Activated naive CD8-positive, alpha-beta T cell treated with anti-CD3 and anti-CD28 coated beads for 36 hours (primary cell): Measurements from ENCODE around the gene CAB39L. TPM values are rescaled to one million over a fixed set of nuclear protein-coding genes. Genes with fewer than 3 reads are reported as not detected.

Source experiments
- DNase-seq: peaks from one replicate; pipeline ENCODE4 v3.0.0; 2021
- H3K27ac Mint-ChIP-seq: one replicate; pipeline ENCODE4 v1.8.0; 2022; ENCODE audit warnings: mild to moderate bottlenecking, moderate library complexity, mixed read lengths
- H3K27me3 Mint-ChIP-seq: one replicate; pipeline ENCODE4 v1.8.0; 2022; ENCODE audit warnings: mild to moderate bottlenecking, mixed read lengths
- H3K36me3 Mint-ChIP-seq: one replicate; pipeline ENCODE4 v1.8.0; 2021; ENCODE audit warnings: mild to moderate bottlenecking, mixed read lengths
- H3K4me1 Mint-ChIP-seq: one replicate; pipeline ENCODE4 v1.8.0; 2021; ENCODE audit warnings: mixed read lengths
- H3K4me3 Mint-ChIP-seq: one replicate; pipeline ENCODE4 v1.8.0; 2022; ENCODE audit warnings: mild to moderate bottlenecking, moderate library complexity, mixed read lengths
- H3K9me3 Mint-ChIP-seq: one replicate; pipeline ENCODE4 v1.8.0; 2022; ENCODE audit warnings: mixed read lengths
- total RNA-seq, 2 experiments: library from RNA; stranded (reverse); gene quantifications; one replicate each; pipeline ENCODE4 v1.2.3, GENCODE V29; 2021

The CAB39L gene
- total RNA-seq, 2 experiments from 2014 or later = 3.1 to 3.2 TPM

DNA sequence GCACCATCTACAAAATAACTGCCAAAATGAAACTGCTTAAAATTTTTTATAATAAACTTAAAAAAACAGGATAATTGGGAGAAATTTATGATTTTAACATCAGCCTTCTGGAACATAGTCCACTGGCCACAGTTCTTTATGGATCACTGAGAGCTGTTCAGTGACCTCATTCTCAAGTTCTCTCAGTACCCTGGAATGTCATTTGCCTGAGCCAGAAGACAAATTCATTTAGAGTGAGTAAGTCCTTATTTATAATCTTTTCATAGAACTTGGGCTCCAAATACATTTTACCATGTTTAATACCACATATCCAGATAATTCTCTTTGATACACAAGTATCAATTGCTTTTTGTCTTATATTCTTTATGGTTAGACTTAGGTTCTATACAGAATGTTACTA, 87.6 kb downstream of the CAB39L start:
- Mint-ChIP-seq H3K27ac (no peak overlapping the region), H3K36me3 (no peaks in the 10 kb centered on the region), H3K27me3 (no peaks in the 10 kb centered on the region), H3K4me1 (peaks cover 3% of the 10 kb centered on the region), H3K4me3 (no peak overlapping the region), H3K9me3 (peaks cover 3% of the 10 kb centered on the region)
- no peak for DNase-seq

DNA sequence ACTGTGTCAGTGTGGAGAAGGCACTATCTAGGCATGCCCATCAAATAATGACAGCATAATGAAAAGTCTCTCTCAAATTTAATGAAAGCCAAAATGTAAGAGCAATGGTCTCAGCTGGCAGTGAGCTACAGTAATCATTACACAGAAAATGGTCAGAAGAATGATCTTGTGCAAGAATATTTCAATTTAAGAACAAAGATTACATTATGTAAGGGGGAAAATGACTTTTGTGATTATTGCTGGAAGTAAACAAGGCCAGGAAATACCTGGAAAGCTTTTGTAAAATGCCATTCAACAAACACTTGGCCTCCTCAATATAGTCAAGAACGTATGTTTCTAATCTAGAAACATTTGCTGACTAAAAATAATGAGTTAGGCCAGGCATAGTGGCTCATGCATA, 89.1 kb downstream of the CAB39L start:
- H3K27ac Mint-ChIP-seq = no peak overlapping the region
- DNase-seq = no peak
- H3K4me3 Mint-ChIP-seq = no peak overlapping the region
- no peaks in the 10 kb centered on the region for H3K27me3 Mint-ChIP-seq
- no peaks in the 10 kb centered on the region for H3K36me3 Mint-ChIP-seq
- peaks cover 3% of the 10 kb centered on the region for H3K9me3 Mint-ChIP-seq
- H3K4me1 Mint-ChIP-seq = peaks cover 4% of the 10 kb centered on the region

GRCh38 chr13:49353908-49354307, 90.0 kb downstream of the CAB39L start:
- Mint-ChIP-seq H3K9me3 (peaks cover 3% of the 10 kb centered on the region), H3K27ac (no peak overlapping the region), H3K36me3 (no peaks in the 10 kb centered on the region), H3K4me3 (no peak overlapping the region), H3K4me1 (peaks cover 7% of the 10 kb centered on the region), H3K27me3 (no peaks in the 10 kb centered on the region)
- no peak for DNase-seq

- H3K4me3 Mint-ChIP-seq = no peak overlapping the region
- no peaks in the 10 kb centered on the region for H3K27me3 Mint-ChIP-seq
- DNase-seq = no peak
- H3K36me3 Mint-ChIP-seq = peaks cover 1% of the 10 kb centered on the region
- H3K9me3 Mint-ChIP-seq = peaks cover 3% of the 10 kb centered on the region
- no peak overlapping the region for H3K27ac Mint-ChIP-seq
- peaks cover 7% of the 10 kb centered on the region for H3K4me1 Mint-ChIP-seq
Observed at GRCh38 chr13:49351871-49352270, 92.0 kb downstream of the CAB39L start.

DNA sequence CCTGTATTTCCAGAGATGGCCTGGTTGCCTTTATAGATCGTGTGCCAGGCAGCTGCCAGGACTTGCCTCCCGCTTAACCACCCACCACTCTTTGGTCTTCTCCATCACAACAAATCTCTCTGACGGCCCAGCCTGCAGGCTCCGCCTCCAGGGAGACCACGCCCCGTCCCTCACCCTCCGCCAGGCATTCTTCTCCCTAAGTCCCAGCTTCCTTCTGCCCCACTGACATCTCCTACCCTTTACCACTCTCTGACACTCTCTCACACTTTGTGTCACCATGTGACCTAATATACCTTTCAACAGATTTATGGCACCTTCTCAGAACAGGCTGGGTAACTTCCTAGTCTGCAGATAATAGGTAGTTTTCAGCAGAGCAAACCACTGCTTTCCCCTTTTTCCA, 95.1 kb downstream of the CAB39L start:
- Mint-ChIP-seq H3K36me3 (peaks cover 1% of the 10 kb centered on the region), H3K27ac (no peak overlapping the region), H3K4me1 (peaks cover 9% of the 10 kb centered on the region), H3K27me3 (no peaks in the 10 kb centered on the region), H3K4me3 (no peak overlapping the region), H3K9me3 (no peaks in the 10 kb centered on the region)
- no peak for DNase-seq

DNA sequence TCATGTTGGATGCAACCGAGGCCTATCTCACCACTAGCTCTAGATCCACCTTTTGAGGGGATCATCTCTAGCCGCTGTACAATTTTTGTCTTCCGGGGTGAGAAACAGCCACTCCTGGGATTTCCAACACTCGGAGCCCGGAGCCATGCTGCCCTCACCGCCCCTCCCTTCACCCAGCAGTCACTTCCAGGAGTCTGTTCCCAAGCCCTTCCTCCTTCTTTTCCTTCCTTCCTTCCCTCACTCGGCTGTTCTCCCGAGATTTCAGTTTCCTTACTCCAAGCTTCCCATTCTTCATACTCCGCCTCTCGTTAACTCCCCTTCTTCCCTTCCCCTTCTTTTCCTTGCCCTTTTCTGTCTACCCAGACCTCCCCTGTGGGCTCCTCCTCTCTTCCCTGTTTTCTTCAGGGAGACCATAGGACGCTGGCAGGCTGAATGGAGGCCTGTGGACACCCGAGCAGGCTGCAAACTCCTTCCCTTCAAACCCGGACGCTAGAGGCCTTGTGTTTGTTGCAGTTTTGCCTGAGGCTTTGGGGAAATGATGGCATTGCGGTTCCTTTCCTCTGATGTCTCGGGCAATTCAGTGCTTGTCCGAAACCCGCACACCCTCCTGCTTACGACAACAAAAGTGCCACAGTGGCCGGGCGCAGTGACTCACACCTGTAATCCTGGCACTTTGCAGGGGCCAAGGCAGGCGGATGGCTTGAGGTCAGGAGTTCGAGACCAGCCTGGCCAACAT, 96.0 kb downstream of the CAB39L start:
- H3K9me3 Mint-ChIP-seq = no peaks in the 10 kb centered on the region
- no peaks in the 10 kb centered on the region for H3K27me3 Mint-ChIP-seq
- H3K36me3 Mint-ChIP-seq = peaks cover 1% of the 10 kb centered on the region
- H3K4me3 Mint-ChIP-seq = no peak overlapping the region
- H3K4me1 Mint-ChIP-seq = peaks cover 10% of the 10 kb centered on the region
- DNase-seq = no peak
- H3K27ac Mint-ChIP-seq = no peak overlapping the region

DNA sequence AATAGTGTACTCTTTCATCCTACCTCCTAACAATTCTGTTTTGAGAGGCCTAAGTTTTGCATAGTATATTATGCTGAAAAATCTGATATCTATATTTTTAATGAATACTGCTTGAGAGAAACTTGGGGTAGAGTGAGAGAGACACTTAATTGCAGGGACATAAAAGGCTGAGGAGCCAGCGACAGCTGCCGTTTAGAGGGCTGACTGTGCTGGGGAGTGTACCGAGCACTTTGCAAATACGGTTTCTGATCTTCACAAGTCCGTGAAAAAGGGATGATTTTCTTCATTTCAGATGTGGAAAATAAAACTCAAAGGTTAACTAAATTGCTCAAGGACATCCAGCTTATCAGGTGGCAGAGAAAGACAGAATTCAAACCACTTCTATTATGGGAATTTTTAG, 97.4 kb downstream of the CAB39L start:
- Mint-ChIP-seq H3K27me3 (no peaks in the 10 kb centered on the region), H3K4me3 (no peak overlapping the region), H3K36me3 (peaks cover 1% of the 10 kb centered on the region), H3K4me1 (peaks cover 8% of the 10 kb centered on the region), H3K27ac (no peak overlapping the region), H3K9me3 (no peaks in the 10 kb centered on the region)
- no peak for DNase-seq

DNA sequence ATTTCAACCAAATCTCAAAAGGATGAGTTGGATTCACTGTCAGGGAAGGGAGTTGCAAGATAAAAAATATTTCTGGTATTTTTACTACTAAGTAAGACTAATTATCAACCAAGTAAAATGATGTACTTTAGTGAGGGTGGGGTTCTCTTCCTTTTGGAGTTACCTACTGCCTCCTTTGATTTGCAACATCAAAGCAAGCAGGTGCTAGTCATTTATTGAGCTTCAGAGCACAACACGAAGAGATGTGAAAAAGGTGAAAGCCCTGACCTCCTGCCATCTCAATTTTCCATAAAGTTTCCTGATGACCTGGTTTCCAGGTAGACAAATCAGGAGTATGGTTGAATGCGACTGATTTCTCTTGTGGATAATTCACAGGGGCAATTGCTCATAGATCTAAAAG, 100.1 kb downstream of the CAB39L start:
- no peaks in the 10 kb centered on the region for H3K27me3 Mint-ChIP-seq
- DNase-seq = no peak
- H3K4me1 Mint-ChIP-seq = peaks cover 4% of the 10 kb centered on the region

GRCh38 chr13:49343255-49343654, 100.6 kb downstream of the CAB39L start:
- Mint-ChIP-seq H3K36me3 (peaks cover 1% of the 10 kb centered on the region), H3K4me3 (no peak overlapping the region), H3K27ac (no peak overlapping the region), H3K4me1 (peaks cover 4% of the 10 kb centered on the region), H3K27me3 (no peaks in the 10 kb centered on the region), H3K9me3 (no peaks in the 10 kb centered on the region)
- DNase-seq = no peak

More for the DNA sequence above, 100.1 kb downstream of the CAB39L start:
- Mint-ChIP-seq H3K36me3 (peaks cover 1% of the 10 kb centered on the region), H3K9me3 (no peaks in the 10 kb centered on the region), H3K4me3 (no peak overlapping the region), H3K27ac (no peak overlapping the region)

- no peak overlapping the region for H3K27ac Mint-ChIP-seq
- H3K4me3 Mint-ChIP-seq = no peak overlapping the region
- H3K27me3 Mint-ChIP-seq = no peaks in the 10 kb centered on the region
- H3K9me3 Mint-ChIP-seq = no peaks in the 10 kb centered on the region
- DNase-seq = no peak
- H3K36me3 Mint-ChIP-seq = no peaks in the 10 kb centered on the region
- peaks cover 4% of the 10 kb centered on the region for H3K4me1 Mint-ChIP-seq
Observed at GRCh38 chr13:49342454-49342853, 101.4 kb downstream of the CAB39L start.

- Mint-ChIP-seq H3K4me1 (peaks cover 4% of the 10 kb centered on the region), H3K4me3 (no peak overlapping the region), H3K27me3 (no peaks in the 10 kb centered on the region), H3K36me3 (no peaks in the 10 kb centered on the region), H3K9me3 (no peaks in the 10 kb centered on the region), H3K27ac (no peak overlapping the region)
- DNase-seq = no peak
Observed at GRCh38 chr13:49341941-49342340, 101.9 kb downstream of the CAB39L start.

DNA sequence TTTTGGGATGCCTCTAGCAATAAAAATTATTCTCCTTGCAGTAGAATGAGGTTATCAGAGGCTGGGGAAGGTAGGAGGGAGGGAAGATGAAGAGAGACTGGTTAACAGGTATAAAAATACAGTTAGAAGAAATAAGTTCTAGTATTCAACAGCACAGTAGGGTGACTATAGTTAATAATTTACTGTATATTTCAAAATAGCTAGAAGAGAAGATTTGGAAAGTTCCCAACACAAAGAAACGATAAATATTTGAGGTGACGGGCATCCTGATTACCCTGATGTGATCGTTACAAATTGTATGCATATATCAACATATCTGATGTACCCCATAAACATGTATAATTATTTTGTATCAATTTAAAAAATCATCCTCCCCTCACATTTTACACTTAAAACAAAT, 102.3 kb downstream of the CAB39L start:
- no peaks in the 10 kb centered on the region for H3K27me3 Mint-ChIP-seq
- no peak overlapping the region for H3K27ac Mint-ChIP-seq
- H3K36me3 Mint-ChIP-seq = no peaks in the 10 kb centered on the region
- H3K4me3 Mint-ChIP-seq = no peak overlapping the region
- no peaks in the 10 kb centered on the region for H3K9me3 Mint-ChIP-seq
- DNase-seq = no peak
- H3K4me1 Mint-ChIP-seq = peaks cover 4% of the 10 kb centered on the region

DNA sequence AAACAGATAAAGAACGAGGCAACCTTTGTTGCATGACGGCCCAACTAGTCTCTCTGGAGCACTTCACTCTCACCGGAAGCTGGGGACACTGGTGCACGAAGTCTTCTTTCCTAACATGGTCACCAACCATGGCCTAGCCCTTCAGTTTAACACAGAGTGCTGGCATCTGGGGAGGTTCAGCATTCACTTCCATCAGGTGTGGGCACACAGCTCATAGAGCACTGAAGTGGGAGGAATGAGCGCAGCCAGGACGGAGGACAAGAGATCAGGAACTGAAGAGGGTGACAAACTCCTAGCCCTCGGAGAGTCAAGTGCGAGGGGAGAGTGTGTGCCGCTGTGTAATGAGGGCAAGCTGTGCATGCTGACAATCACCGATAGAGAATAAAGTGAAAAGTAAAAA, 103.7 kb downstream of the CAB39L start:
- no peaks in the 10 kb centered on the region for H3K9me3 Mint-ChIP-seq
- no peak overlapping the region for H3K27ac Mint-ChIP-seq
- H3K27me3 Mint-ChIP-seq = no peaks in the 10 kb centered on the region
- no peaks in the 10 kb centered on the region for H3K36me3 Mint-ChIP-seq
- H3K4me1 Mint-ChIP-seq = peaks cover 4% of the 10 kb centered on the region
- H3K4me3 Mint-ChIP-seq = no peak overlapping the region
- DNase-seq = no peak

DNA sequence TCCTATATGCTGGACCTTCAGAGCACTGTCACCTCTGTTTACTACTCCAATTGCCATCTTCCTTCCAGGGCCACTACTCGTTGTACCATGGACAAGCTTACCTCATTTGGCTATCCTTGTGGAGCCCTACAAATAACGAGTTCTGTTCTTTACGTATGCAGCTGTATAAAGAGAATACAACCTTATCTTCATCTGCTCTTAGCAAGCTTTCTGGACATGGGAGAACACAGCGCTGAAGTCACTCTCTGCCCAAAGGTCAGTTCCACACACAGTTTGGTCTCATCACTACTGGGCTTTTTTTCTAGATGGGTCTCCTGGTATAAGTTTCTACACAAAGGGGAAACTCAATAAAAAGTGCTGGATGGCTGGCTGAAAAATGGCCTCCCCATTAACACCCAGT, 107.2 kb downstream of the CAB39L start:
- DNase-seq = no peak

DNA sequence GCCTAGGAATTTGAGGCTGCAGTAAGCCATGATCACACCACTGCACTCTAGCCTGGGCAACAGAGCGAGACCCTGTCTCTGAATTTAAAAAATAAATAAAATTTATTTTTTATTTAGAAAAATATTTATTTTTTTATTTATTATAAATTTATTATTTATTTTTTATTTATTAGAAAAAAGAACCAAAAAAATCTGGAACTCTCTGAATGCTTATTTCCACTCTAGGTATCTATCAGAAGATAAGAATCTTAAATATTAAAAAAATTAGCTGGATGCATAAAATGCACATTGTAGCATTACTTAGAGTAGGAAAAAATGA, 113.4 kb downstream of the CAB39L start:
- H3K27me3 Mint-ChIP-seq = no peaks in the 10 kb centered on the region
- no peak for DNase-seq
- no peak overlapping the region for H3K4me3 Mint-ChIP-seq
- H3K9me3 Mint-ChIP-seq = no peaks in the 10 kb centered on the region
- H3K36me3 Mint-ChIP-seq = no peaks in the 10 kb centered on the region
- H3K27ac Mint-ChIP-seq = no peak overlapping the region
- no peaks in the 10 kb centered on the region for H3K4me1 Mint-ChIP-seq

More for the DNA sequence above, 107.2 kb downstream of the CAB39L start:
- H3K27me3 Mint-ChIP-seq = no peaks in the 10 kb centered on the region
- no peaks in the 10 kb centered on the region for H3K9me3 Mint-ChIP-seq
- no peaks in the 10 kb centered on the region for H3K4me1 Mint-ChIP-seq
- no peak overlapping the region for H3K4me3 Mint-ChIP-seq
- no peaks in the 10 kb centered on the region for H3K36me3 Mint-ChIP-seq
- no peak overlapping the region for H3K27ac Mint-ChIP-seq

DNA sequence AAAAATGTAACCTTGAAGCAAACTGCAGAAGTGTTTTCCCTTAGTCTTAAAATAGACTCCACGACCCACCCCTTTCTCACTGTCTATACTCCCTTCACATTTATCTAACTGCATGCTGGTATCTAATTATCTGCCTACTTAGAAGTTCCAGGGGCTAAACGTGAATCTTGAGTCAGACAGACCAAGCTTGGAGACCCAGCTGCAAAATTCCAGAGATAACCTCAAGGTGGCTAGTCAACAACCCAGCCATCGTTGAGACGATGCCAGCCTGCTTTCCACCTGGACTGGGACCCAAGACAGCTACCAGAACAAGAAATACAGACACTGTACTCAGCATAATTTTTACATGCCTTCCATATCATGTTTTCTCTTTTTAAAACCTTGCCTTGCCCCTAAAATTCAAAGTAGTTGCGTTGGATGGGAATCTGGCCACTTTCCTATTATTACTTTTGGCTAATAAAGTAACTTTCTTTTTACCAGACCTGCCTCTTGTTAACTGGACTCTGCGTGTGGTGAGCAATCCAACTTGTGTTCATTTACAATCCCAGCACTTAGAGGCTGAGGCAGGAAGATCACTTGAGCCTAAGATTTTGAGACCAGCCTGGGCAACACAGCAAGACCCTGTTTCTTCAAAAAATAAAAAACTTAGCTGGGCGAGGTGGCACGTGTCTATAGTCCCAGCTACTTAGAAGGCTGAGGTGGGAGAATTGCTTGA, 113.9 kb downstream of the CAB39L start:
- DNase-seq = no peak
- Mint-ChIP-seq H3K4me3 (no peak overlapping the region), H3K9me3 (no peaks in the 10 kb centered on the region), H3K36me3 (no peaks in the 10 kb centered on the region), H3K27ac (no peak overlapping the region), H3K27me3 (no peaks in the 10 kb centered on the region), H3K4me1 (no peaks in the 10 kb centered on the region)
